ENCODE results near the gene ZNF83. TPM values are rescaled to one million over a fixed set of nuclear protein-coding genes. Genes with fewer than 3 reads are reported as not detected.
"Not testable (repeated sequence)": the region's sequence is repeated elsewhere in the genome, so short reads cannot be mapped to it uniquely, and the experiment has no call there.

Gene ZNF83
- total RNA-seq, 1 experiment from 2014 or later = 45.4 TPM

DNA sequence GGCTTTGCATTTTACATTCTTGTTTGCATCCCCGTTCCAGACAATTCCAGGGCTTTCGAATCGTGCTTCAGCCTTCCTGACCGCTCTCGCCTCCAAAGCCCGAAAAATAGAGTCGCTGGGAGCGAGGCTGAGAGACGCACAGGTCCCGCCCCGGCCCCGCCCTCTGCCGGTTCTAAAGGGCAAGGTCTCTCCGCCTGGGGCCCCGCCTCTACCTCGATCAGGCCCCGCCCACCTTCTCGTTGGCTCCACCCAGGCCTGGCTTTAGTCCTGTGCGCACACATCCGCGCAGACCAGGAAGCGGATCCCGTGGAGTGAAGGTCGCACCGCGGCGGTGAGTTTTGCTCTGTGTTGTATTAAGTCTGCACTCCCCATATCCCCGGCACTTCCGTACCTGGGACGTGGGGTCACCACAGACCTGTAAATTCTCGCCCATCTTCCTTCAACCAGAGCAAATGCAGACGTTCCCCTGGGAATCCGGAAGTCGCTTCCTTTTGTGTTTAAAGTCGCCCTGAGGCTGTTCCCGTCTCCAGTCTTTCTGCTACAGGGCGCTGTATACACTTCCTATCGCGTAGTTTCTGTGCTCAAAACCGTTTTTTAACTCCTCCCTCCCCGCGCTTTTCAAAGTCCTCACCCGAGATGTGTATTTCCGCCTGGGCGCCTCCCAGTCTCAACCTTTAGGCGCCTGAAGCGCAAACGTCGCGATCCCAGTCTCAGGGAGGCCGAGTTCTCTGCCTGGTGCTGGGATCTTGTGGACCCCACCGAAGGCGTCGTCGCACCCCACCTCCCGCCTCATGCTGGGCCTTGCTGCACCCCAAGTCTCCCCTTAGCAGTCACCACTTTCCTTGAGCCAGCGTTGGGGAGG is 67.9 kb downstream of the ZNF83 start, which contains the start of gene ZNF701:
Gene ZNF701, plus strand, starts transcription at position 288 of the 862 bp plus-strand sequence. CDS start 3,861 bp downstream, outside the sequence.
- H3K4me1 ChIP-seq (ENCODE audit: insufficient read depth, low read length) = peaks cover 11% of the 10 kb centered on the region
- DNase-seq (peak; percentile 90), ATAC-seq (peak; percentile 92)
- H3K79me2 ChIP-seq (ENCODE audit: low read length) = 0 out of 2 replicates have a peak, but pooled peaks cover 10% of the 10 kb centered on the region
- ChIA-PET POLR2A (ENCODE audit: unreplicated experiment) (no interaction called here), CTCF (no interaction called here)
- H3F3A ChIP-seq (ENCODE audit: low read length, unreplicated experiment) = peaks cover 6% of the 10 kb centered on the region
- H3K9ac ChIP-seq (ENCODE audit: low read length) = peak within 1 kb of the TSS; percentile 75
- intact Hi-C loops (cut with micrococcal nuclease) = loop anchor here (1.0 kb wide), 1 partner anchor 43 kb away; the partner anchor contains the start of gene ZNF808
- H3K27me3 ChIP-seq (ENCODE audit: low read length) = no peaks in the 10 kb centered on the region
- BruUV-seq (replicated peaks) = TSS peak; percentile 86
- H4K20me1 ChIP-seq (ENCODE audit: low read length) = no peaks in the 10 kb centered on the region
- peaks cover 7% of the 10 kb centered on the region for H3K9me3 ChIP-seq (ENCODE audit: low read length)
- TF ChIP-seq EZH2phosphoT487 (IDR thresholded peaks at IDR 0.05; ENCODE audit: borderline replicate concordance, low read length) (no peak), EZH2 (IDR thresholded peaks at IDR 0.05; ENCODE audit: low read length, unreplicated experiment) (no peak)
- TF ChIP-seq, protein P1, sequence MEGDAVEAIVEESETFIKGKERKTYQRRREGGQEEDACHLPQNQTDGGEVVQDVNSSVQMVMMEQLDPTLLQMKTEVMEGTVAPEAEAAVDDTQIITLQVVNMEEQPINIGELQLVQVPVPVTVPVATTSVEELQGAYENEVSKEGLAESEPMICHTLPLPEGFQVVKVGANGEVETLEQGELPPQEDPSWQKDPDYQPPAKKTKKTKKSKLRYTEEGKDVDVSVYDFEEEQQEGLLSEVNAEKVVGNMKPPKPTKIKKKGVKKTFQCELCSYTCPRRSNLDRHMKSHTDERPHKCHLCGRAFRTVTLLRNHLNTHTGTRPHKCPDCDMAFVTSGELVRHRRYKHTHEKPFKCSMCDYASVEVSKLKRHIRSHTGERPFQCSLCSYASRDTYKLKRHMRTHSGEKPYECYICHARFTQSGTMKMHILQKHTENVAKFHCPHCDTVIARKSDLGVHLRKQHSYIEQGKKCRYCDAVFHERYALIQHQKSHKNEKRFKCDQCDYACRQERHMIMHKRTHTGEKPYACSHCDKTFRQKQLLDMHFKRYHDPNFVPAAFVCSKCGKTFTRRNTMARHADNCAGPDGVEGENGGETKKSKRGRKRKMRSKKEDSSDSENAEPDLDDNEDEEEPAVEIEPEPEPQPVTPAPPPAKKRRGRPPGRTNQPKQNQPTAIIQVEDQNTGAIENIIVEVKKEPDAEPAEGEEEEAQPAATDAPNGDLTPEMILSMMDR (conservative IDR thresholded peaks at IDR 0.05; ENCODE audit: low read depth, low read length) = no peak
- H3K36me3 ChIP-seq (ENCODE audit: low read depth, low read length) = peaks cover 36% of the 10 kb centered on the region
- H3K4me2 ChIP-seq (ENCODE audit: low read length) = peak within 1 kb of the TSS; percentile 86
- H3K4me3 ChIP-seq (ENCODE audit: low read length) = peak within 1 kb of the TSS; percentile 84
- no peaks in the 10 kb centered on the region for H3K9me2 ChIP-seq (replicated peaks; ENCODE audit: low read length)
- H3K27ac ChIP-seq (ENCODE audit: low read length) = peak within 1 kb of the TSS; percentile 69
- peak within 1 kb of the TSS; percentile 83 for H2AFZ ChIP-seq (ENCODE audit: low read length)

DNA sequence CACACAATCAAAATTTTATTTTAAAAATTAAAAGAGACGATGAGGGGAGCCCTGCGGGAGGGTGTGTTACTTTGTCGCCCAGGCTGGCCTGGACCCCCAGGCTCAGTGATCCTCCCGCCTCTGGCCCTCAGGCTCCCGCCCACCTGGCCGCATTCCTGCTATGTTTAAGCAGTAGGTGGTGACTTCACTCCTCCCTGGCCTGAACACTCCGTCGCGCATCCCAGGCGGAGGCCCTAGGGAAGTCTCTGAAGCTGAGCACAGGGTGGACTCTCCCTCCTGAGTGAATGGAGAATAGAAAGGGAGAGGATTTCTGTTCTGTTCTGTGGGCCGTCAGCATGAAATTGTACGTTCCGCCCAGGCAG is 68.5 kb downstream of the ZNF83 start:
- TSS peak; percentile 98 for BruUV-seq (replicated peaks)
- H3K36me3 ChIP-seq (ENCODE audit: low read depth, low read length) = peaks cover 34% of the 10 kb centered on the region
- H4K20me1 ChIP-seq (ENCODE audit: low read length); H3K9ac ChIP-seq (ENCODE audit: low read length); H3K9me3 ChIP-seq (ENCODE audit: low read length); H3F3A ChIP-seq (ENCODE audit: low read length, unreplicated experiment); CTCF ChIA-PET; POLR2A ChIA-PET (ENCODE audit: unreplicated experiment); H3K9me2 ChIP-seq (replicated peaks; ENCODE audit: low read length); H3K27me3 ChIP-seq (ENCODE audit: low read length); intact Hi-C loops (cut with micrococcal nuclease): not testable (repeated sequence)
- ATAC-seq = peak; percentile 48
- DNase-seq = peak; percentile 21
- peak overlapping the region; percentile 84; the same call in 1 of the 2 replicates for H3K4me3 ChIP-seq (ENCODE audit: low read length)
- peaks cover 11% of the 10 kb centered on the region for H3K4me1 ChIP-seq (ENCODE audit: insufficient read depth, low read length)
- peak overlapping the region; percentile 17; the same call in 1 of the 2 replicates for H3K27ac ChIP-seq (ENCODE audit: low read length)
- 0 out of 2 replicates have a peak, but pooled peaks cover 10% of the 10 kb centered on the region for H3K79me2 ChIP-seq (ENCODE audit: low read length)
- H2AFZ ChIP-seq (ENCODE audit: low read length) = peak overlapping the region; percentile 66
- peak overlapping the region; percentile 86 for H3K4me2 ChIP-seq (ENCODE audit: low read length)

DNA sequence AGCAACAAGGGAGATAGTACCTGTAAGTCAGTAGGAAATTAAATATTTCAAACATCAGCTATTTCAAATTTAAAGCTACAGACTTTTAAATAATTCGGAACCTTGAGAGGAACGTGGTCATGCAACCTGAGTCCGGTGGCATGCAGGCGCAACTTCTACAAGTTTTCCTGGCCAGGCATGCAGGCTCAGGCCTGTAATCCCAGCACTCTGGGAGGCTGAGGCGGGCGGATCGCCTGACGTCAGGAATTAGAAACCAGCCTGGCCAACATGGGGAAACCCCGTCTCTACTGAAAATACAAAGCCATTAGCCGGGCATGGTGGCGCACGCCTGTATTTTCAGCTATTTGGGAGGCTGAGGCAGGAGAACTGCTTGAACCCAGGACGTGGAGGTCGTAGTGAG is 70.2 kb downstream of the ZNF83 start:
- Histone ChIP-seq H3K4me3 (ENCODE audit: low read length) (no peak overlapping the region), H3K36me3 (ENCODE audit: low read depth, low read length) (peaks cover 35% of the 10 kb centered on the region), H2AFZ (ENCODE audit: low read length) (no peak overlapping the region), H3K9me2 (replicated peaks; ENCODE audit: low read length) (no peaks in the 10 kb centered on the region), H3K9me3 (ENCODE audit: low read length) (peaks cover 24% of the 10 kb centered on the region), H3F3A (ENCODE audit: low read length, unreplicated experiment) (peaks cover 6% of the 10 kb centered on the region), H3K9ac (ENCODE audit: low read length) (no peak overlapping the region), H4K20me1 (ENCODE audit: low read length) (no peaks in the 10 kb centered on the region), H3K27me3 (ENCODE audit: low read length) (no peaks in the 10 kb centered on the region), H3K4me2 (ENCODE audit: low read length) (no peak overlapping the region), H3K79me2 (ENCODE audit: low read length) (peaks cover 10% of the 10 kb centered on the region; the same call in 1 of the 2 replicates), H3K27ac (ENCODE audit: low read length) (no peak overlapping the region), H3K4me1 (ENCODE audit: insufficient read depth, low read length) (peaks cover 11% of the 10 kb centered on the region)
- DNase-seq (no peak), ATAC-seq (no peak)
- ChIA-PET POLR2A (ENCODE audit: unreplicated experiment) (no interaction called here), CTCF (no interaction called here)
- no TSS peak for BruUV-seq (replicated peaks)
- intact Hi-C loops (cut with micrococcal nuclease) = no loop called here
- TF ChIP-seq EZH2 (IDR thresholded peaks at IDR 0.05; ENCODE audit: low read length, unreplicated experiment) (no peak), EZH2phosphoT487 (IDR thresholded peaks at IDR 0.05; ENCODE audit: borderline replicate concordance, low read length) (no peak)
- TF ChIP-seq, protein P1 (conservative IDR thresholded peaks at IDR 0.05; ENCODE audit: low read depth, low read length) = no peak

All from PC-3 (cell line).